Activated naive CD4-positive, alpha-beta T cell treated with anti-CD3 and anti-CD28 coated beads, Interleukin-2, amount 50 U/mL, for 24 hours (primary cell): ENCODE data around the gene RAB36.

ENCODE experiments used
- H3K27ac Mint-ChIP-seq: one replicate; pipeline ENCODE4 v1.8.0; 2021; ENCODE audit warnings: mild to moderate bottlenecking, mixed read lengths
- H3K27me3 Mint-ChIP-seq: one replicate; pipeline ENCODE4 v1.8.0; 2021; ENCODE audit warnings: mixed read lengths
- H3K36me3 Mint-ChIP-seq: one replicate; pipeline ENCODE4 v1.8.0; 2021; ENCODE audit warnings: mixed read lengths
- H3K4me1 Mint-ChIP-seq: one replicate; pipeline ENCODE4 v1.8.0; 2021; ENCODE audit warnings: mixed read lengths
- H3K4me3 Mint-ChIP-seq: one replicate; pipeline ENCODE4 v1.8.0; 2021; ENCODE audit warnings: mild to moderate bottlenecking, mixed read lengths
- H3K9me3 Mint-ChIP-seq: one replicate; pipeline ENCODE4 v1.8.0; 2021; ENCODE audit warnings: mixed read lengths

Gene RAB36

DNA sequence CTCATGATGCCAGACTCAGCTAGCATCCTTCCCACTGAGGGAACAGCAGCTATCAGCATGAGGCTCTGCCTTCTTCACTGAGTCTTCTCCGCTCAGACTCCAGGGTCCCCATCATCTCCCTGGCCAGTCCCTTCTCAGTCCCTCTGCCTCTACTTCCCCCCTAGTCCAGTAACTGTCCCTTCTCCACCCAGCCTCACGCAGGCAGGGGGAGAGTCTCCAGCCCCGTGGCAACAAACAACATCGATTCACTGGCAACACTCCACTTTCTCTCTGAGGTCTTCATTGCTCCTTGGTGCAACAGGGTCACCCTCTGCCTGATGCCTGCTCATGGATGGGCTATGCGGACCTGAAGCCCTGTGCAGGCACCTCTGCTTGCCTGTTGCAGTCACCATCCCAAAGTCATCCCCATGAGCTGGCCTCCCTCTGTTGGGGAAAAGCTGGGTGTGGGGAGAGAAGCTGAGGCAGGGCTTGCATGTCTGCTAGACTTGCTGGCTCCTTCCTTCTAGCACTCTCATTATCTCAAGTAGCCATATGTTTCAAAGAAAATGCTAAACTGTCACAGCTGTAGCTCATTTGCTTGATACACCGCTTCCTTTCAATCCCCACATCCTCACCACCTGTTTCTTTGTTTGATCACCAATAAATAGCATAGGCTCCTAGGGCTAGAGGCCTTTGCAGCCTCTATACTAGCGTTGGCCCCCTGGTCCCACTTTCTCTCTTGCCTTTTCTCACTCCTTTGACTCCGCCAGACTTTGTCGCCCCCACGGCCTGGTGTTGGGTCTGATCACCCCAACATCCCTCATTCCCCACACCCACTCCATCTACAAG, 30.8 kb downstream of the RAB36 start:
- Mint-ChIP-seq H3K9me3 (no peaks in the 10 kb centered on the region), H3K4me3 (no peak overlapping the region), H3K27me3 (no peaks in the 10 kb centered on the region), H3K27ac (peak overlapping the region; percentile 48), H3K36me3 (no peaks in the 10 kb centered on the region), H3K4me1 (peaks cover 38% of the 10 kb centered on the region)

DNA sequence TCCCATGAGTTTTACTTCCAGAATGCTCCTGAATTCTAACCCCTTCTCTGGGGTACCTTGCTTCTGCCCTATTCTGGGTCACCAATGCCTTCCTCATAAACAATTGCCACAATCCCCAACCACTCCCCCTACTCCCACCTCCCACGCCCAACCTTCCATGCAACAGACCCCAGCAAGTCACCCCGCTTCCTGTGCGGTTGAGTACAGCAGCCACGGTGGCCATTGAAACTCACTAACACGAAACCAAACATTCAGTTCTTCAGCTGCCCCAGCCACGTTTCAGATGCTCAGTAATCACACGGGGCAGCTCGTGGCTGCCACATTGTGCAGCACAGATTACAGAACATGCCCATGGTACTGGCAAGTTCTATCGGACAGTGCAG, 31.4 kb downstream of the RAB36 start:
- Mint-ChIP-seq H3K4me1 (peaks cover 38% of the 10 kb centered on the region), H3K4me3 (no peak overlapping the region), H3K27me3 (no peaks in the 10 kb centered on the region), H3K27ac (peak overlapping the region; percentile 48), H3K9me3 (no peaks in the 10 kb centered on the region), H3K36me3 (no peaks in the 10 kb centered on the region)

DNA sequence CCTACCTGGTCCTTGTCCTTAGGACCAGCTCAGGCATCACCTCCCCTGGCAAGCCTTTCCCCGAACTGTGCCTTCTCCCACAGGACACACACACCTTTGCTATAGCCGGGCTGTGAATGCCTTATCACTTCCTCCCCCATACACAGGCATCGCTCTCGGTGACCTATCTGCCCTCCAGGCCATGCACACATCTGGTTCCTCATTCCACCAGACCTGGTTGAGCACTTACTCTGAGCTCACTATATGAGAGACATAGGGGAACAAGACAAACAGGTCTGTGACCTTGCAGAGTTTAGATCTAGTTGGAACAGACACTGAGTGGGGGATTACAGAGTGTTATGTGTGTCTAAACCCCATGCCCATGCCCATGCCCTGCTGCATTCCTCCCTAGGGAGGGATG, 31.9 kb downstream of the RAB36 start:
- H3K9me3 Mint-ChIP-seq: no peaks in the 10 kb centered on the region
- no peaks in the 10 kb centered on the region for H3K36me3 Mint-ChIP-seq
- no peak overlapping the region for H3K27ac Mint-ChIP-seq
- no peak overlapping the region for H3K4me3 Mint-ChIP-seq
- H3K27me3 Mint-ChIP-seq: no peaks in the 10 kb centered on the region
- peaks cover 42% of the 10 kb centered on the region for H3K4me1 Mint-ChIP-seq

DNA sequence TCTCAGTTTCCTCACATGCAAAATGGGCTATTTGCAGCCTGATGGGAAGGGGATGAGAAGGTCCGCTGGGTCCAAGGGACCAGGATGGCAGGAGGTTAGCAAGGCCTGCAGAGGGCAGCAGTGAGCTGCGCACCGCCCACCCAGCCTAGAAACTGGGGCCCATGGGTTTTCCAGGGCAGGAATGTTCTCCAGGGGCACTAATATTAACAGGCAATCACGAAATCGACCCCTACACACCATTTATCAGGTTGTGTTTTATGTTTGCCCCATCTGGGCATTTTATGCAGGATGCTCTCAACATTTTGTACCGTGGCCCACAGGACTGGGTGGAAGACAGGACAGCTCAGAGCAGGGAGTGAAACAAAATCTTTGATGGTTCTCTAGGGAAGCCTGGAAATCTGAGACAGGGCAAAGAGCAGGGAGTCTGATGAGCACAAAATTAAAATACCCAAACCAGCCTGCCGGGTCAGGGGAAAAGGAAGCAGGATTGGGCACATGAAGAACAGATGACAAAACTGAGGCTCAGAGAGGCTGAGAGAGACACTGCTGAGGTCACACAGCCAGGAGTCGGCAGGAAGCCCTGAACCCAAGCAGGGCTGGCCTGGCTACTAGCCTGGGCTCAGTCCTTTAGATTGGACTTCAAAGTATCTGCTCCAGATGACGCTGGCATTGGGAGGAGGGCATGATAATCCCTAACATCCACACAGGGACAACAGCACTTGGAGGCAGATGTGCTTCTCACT, 33.4 kb downstream of the RAB36 start:
- Mint-ChIP-seq H3K4me3 (peak overlapping the region; percentile 66), H3K27me3 (no peaks in the 10 kb centered on the region), H3K9me3 (no peaks in the 10 kb centered on the region), H3K27ac (peak overlapping the region; percentile 51), H3K4me1 (peaks cover 56% of the 10 kb centered on the region), H3K36me3 (peaks cover 4% of the 10 kb centered on the region)

DNA sequence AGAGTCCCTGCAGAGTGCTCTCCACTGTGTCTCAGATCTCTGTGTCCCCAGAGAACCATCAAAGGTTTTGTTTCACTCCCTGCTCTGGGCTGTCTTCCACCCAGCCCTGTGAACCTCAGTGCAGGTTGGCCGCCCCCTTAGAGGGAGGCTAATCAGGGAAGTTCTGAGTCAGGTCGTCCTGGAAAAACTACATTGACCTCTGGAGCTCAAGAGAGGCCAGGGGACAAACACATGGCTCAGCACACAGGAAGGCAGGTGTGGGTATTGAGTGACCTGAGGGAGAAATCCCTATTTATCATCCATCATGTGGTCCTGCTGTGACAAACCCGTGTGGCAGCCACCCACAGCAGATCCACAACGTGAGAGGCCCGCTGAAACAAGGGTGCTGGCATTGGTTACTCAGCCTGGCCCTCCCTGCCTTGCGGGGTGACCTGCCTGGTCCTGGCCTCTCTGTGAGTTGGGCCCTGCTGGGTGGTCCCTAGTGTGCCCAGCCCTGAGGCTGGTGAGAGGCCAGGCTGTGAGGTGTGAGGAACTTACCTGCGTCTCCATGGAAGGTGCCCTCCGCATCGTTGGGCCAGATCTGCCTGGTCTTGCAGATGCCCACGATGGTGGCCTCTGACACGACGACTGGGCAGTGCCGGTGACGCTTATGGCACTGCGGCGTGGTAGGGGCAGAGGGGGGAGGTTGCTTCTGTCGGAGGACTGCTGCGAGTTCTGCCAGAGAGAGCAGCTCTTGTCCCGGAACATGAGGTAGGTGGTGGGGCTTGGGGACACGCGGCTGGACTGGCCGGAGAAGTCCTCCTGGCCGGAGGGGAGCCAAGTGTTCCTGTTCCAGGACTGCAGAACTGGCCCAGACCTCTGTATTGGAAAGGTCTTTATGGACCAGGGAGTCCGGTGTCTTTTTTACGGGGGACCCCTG, 34.4 kb downstream of the RAB36 start:
- Mint-ChIP-seq H3K4me3 (peak overlapping the region; percentile 83), H3K4me1 (peaks cover 61% of the 10 kb centered on the region), H3K36me3 (peaks cover 4% of the 10 kb centered on the region), H3K27ac (peak overlapping the region; percentile 79), H3K9me3 (no peaks in the 10 kb centered on the region), H3K27me3 (no peaks in the 10 kb centered on the region)

DNA sequence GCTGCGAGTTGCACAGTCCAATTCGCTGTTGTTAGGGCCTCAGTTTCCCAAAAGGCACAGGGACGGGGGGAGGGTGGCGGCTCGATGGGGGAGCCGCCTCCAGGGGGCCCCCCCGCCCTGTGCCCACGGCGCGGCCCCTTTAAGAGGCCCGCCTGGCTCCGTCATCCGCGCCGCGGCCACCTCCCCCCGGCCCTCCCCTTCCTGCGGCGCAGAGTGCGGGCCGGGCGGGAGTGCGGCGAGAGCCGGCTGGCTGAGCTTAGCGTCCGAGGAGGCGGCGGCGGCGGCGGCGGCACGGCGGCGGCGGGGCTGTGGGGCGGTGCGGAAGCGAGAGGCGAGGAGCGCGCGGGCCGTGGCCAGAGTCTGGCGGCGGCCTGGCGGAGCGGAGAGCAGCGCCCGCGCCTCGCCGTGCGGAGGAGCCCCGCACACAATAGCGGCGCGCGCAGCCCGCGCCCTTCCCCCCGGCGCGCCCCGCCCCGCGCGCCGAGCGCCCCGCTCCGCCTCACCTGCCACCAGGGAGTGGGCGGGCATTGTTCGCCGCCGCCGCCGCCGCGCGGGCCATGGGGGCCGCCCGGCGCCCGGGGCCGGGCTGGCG, 35.1 kb downstream of the RAB36 start, which contains the start of gene BCR:
TSS of gene BCR (plus strand) at position 209 of the 592 bp plus-strand sequence. CDS start 452 bp downstream, outside the sequence.
- Mint-ChIP-seq H3K4me1 (peaks cover 64% of the 10 kb centered on the region), H3K27me3 (no peaks in the 10 kb centered on the region), H3K27ac (peak within 1 kb of the TSS; percentile 79), H3K9me3 (no peaks in the 10 kb centered on the region), H3K36me3 (peaks cover 4% of the 10 kb centered on the region), H3K4me3 (peak within 1 kb of the TSS; percentile 96)

DNA sequence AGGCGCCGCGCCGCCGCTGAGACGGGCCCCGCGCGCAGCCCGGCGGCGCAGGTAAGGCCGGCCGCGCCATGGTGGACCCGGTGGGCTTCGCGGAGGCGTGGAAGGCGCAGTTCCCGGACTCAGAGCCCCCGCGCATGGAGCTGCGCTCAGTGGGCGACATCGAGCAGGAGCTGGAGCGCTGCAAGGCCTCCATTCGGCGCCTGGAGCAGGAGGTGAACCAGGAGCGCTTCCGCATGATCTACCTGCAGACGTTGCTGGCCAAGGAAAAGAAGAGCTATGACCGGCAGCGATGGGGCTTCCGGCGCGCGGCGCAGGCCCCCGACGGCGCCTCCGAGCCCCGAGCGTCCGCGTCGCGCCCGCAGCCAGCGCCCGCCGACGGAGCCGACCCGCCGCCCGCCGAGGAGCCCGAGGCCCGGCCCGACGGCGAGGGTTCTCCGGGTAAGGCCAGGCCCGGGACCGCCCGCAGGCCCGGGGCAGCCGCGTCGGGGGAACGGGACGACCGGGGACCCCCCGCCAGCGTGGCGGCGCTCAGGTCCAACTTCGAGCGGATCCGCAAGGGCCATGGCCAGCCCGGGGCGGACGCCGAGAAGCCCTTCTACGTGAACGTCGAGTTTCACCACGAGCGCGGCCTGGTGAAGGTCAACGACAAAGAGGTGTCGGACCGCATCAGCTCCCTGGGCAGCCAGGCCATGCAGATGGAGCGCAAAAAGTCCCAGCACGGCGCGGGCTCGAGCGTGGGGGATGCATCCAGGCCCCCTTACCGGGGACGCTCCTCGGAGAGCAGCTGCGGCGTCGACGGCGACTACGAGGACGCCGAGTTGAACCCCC, 35.8 kb downstream of the RAB36 start:
- Mint-ChIP-seq H3K36me3 (peaks cover 6% of the 10 kb centered on the region), H3K9me3 (no peaks in the 10 kb centered on the region), H3K27me3 (no peaks in the 10 kb centered on the region), H3K4me3 (peak overlapping the region; percentile 96), H3K4me1 (peaks cover 64% of the 10 kb centered on the region), H3K27ac (peak overlapping the region; percentile 97)

DNA sequence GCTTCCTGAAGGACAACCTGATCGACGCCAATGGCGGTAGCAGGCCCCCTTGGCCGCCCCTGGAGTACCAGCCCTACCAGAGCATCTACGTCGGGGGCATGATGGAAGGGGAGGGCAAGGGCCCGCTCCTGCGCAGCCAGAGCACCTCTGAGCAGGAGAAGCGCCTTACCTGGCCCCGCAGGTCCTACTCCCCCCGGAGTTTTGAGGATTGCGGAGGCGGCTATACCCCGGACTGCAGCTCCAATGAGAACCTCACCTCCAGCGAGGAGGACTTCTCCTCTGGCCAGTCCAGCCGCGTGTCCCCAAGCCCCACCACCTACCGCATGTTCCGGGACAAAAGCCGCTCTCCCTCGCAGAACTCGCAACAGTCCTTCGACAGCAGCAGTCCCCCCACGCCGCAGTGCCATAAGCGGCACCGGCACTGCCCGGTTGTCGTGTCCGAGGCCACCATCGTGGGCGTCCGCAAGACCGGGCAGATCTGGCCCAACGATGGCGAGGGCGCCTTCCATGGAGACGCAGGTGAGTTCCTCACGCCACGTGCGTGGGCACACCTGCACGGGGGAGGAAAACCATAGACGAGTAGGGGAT, 36.5 kb downstream of the RAB36 start:
- Mint-ChIP-seq H3K36me3 (peaks cover 8% of the 10 kb centered on the region), H3K4me1 (peaks cover 65% of the 10 kb centered on the region), H3K27ac (peak overlapping the region; percentile 97), H3K4me3 (peak overlapping the region; percentile 96), H3K9me3 (no peaks in the 10 kb centered on the region), H3K27me3 (no peaks in the 10 kb centered on the region)

DNA sequence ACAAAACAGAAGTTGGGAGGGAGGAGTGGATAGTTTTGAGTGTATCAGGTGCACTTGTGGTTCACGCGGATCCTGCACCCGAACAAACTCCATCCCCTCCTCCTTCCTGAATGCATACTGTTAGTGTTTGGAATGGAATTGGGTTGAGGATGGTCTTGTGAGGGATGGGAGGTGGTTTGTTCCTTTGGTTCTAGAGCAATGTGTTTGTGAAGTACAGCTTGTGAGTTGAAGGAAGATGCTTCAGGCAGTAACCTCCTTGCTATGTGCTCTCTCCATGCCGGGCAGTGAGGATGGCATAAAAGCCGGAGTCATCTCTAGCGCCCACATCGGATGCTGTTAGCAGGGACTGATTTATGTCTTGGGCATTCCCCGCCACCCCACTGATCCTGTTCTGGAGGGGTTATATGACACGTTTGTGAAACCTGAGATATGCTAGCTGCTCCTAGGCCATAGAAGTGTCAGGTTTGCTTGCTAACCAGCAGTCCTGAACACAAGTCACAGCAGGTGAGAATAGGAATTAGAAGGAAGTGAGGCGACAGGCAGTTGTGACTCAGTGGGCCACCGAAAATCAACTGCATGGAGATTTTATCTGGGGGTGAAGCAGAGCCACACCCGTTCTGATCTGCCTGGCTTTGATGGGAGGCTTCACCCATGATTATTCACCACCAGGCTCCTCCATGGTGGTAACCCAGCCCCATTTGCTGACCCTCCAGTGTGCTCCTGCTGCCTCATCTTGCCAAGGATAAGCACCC, 37.2 kb downstream of the RAB36 start:
- Mint-ChIP-seq H3K9me3 (no peaks in the 10 kb centered on the region), H3K36me3 (peaks cover 8% of the 10 kb centered on the region), H3K4me3 (peak overlapping the region; percentile 96), H3K27ac (peak overlapping the region; percentile 97), H3K4me1 (peaks cover 67% of the 10 kb centered on the region), H3K27me3 (no peaks in the 10 kb centered on the region)

DNA sequence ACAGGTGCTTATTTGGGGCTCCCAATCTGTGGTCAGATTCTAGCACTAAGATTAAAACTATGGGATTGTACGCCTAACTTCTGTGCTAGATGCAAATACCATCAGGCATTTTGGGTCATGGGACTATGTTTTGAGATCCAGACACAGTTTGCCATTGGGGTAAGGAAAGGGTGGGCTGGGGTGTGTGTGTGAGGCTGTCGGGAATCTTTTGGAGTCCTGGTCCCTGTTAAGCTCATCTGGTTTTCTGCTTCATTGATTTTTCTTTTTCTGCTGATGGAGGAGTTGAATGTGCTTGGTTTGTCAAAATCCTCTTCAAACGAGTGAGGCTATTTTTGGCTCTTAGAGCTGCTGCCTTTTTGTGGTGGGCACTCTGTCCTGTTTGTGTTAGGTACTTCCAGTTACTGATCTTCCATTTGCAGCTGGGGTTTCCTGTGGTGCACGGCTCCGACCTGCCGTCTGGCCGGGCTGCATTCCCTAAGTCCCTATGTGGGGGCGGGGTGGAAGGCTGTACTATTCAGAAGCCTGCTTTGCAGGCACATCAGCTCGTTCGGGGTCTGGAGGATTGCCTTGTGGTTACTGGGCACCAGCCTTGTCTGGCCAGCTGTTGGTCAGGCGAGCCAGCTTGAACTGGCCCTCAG, 37.9 kb downstream of the RAB36 start:
- no peaks in the 10 kb centered on the region for H3K9me3 Mint-ChIP-seq
- peak overlapping the region; percentile 97 for H3K27ac Mint-ChIP-seq
- H3K4me1 Mint-ChIP-seq: peaks cover 74% of the 10 kb centered on the region
- peak overlapping the region; percentile 96 for H3K4me3 Mint-ChIP-seq
- H3K36me3 Mint-ChIP-seq: peaks cover 8% of the 10 kb centered on the region
- H3K27me3 Mint-ChIP-seq: no peaks in the 10 kb centered on the region

DNA sequence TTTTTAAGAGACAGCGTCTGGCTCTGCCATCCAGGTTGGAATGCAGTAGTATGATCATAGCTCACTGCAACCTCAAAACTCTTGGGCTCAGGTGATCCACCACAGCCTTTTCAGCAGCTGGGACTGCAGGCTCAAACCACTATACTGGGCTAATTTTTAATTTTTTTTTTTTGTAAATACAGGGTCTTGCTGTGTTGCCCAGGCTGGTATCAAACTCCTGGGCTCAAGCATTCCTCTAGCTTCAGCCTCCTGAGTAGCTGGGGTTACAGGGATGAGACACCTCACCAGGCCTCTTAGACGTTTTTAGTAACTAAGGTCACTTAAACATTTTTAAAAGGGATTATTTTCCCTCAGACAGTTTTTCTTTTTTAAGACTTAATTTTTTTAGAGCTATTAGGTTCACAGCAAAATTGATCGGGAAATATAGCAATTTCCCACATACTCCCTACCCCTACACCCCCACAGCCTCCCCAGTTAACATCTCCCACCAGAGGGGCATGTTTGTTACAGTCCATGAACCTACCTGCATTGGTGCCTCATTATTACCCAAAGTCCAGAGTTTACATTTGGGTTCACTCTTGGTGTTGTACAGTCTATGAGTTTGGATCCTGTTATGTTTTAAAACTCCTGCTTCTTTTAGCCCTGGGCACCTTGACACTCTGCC, 39.0 kb downstream of the RAB36 start:
- H3K27ac Mint-ChIP-seq: peak overlapping the region; percentile 72
- no peaks in the 10 kb centered on the region for H3K27me3 Mint-ChIP-seq
- H3K9me3 Mint-ChIP-seq: no peaks in the 10 kb centered on the region
- peaks cover 10% of the 10 kb centered on the region for H3K36me3 Mint-ChIP-seq
- peaks cover 71% of the 10 kb centered on the region for H3K4me1 Mint-ChIP-seq
- peak overlapping the region; percentile 96 for H3K4me3 Mint-ChIP-seq

DNA sequence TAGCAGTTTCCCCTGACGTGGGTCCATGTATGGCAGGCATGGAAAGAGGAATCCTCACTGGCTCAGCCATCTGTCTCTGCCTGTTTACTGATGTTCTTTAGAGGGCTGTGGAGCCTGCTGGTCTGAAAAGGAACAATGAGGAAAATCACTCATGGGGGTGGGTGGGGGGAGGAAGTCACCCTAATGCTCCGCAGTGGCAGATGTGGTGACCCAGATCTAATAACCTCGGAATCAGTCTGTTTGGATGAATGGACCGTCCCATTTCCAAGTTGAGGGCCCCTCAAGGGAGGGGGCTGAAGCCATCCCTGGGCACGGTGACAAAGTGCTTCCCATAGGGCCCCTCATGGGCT, 39.5 kb downstream of the RAB36 start:
- H3K36me3 Mint-ChIP-seq: peaks cover 12% of the 10 kb centered on the region
- H3K4me1 Mint-ChIP-seq: peaks cover 69% of the 10 kb centered on the region
- no peaks in the 10 kb centered on the region for H3K27me3 Mint-ChIP-seq
- peak overlapping the region; percentile 72 for H3K27ac Mint-ChIP-seq
- H3K9me3 Mint-ChIP-seq: no peaks in the 10 kb centered on the region
- peak overlapping the region; percentile 96 for H3K4me3 Mint-ChIP-seq

DNA sequence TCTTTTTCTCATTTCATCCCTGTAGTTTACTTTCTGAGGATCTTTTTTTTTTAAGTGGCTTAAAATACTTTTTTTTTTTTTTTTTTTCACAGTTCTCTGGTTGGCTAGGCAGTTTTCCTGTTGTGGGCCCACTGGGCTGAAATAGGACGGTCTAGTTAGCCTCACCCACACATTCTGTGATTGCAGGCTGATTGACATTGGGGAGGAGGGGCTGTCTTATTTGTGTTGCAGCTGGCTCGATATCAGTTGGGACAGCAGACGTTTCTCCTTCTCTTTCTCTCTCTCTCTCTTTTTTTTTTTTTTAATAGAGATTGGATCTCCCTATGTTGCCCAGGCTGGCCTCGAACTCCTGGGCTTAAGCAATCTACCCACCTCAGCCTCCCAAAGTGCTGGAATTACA, 41.9 kb downstream of the RAB36 start:
- H3K27ac Mint-ChIP-seq: no peak overlapping the region
- H3K27me3 Mint-ChIP-seq: no peaks in the 10 kb centered on the region
- H3K4me1 Mint-ChIP-seq: peaks cover 80% of the 10 kb centered on the region
- H3K4me3 Mint-ChIP-seq: peak overlapping the region; percentile 42
- H3K36me3 Mint-ChIP-seq: peaks cover 13% of the 10 kb centered on the region
- no peaks in the 10 kb centered on the region for H3K9me3 Mint-ChIP-seq
